ENCODE results near the gene LAMB4. TPM values are rescaled to one million over a fixed set of nuclear protein-coding genes. Genes with fewer than 3 reads are reported as not detected.

LAMB4 gene
- total RNA-seq, 4 donors from 2014 or later: 0.04 to 0.33 TPM; not detected in 2

DNA sequence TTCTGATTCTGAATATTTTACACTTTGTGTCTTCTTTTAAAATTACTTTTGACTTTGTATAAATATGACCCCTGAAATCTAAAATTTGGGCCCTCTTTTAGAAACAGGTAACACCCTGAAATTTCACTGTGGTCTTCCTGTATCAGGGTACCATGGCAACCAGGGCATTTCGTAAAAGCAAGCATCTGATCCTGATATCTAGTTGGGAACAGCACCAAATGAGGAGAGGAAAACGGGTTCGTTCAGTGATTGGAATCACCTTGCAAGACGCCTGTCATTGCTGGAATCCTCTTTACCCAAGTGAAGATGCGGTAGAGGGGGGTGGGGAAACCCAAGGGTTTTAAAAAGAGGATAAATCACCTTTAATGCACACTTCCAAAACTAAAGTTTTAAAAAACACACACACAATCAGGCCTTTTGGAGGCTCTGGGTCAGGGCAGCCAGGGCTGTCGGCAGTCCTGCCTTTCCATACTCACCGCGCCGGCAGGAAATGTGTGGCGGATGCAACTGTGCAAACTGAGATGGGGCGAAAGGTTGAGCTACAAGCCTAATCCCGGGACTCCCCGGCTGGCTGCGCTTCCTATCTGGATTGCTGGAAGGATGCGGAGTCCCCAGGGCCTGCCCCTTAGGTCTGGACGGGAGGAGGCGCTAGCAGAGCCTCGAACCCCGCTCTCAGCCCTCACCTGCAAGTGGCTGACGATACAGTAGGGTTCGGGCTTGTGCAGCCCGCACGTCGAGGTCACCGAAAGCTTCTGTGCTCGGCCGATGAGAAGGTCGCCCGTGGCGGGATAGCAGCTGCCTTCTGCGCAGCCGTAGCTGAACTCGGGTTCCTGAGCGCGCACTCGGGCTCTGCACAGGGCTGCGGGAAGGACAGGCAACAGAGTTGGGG lies 129.0 kb downstream of the LAMB4 start:
- DNase-seq (no peak), ATAC-seq (peak in 1 of 2 donors; percentile 53)
- H3K27me3 ChIP-seq: peaks cover 22 to 24% (median 23%) of the 10 kb centered on the region in 3 donors
- peak overlapping the region; percentile 70 to 76 (median 70) for H3K27ac ChIP-seq
- no peaks in the 10 kb centered on the region for H3K36me3 ChIP-seq
- H3K4me1 ChIP-seq: peaks cover 3 to 14% of the 10 kb centered on the region in 2 donors
- H3K4me3 ChIP-seq: peak overlapping the region; percentile 60 to 80 (median 68)
- H3K9me3 ChIP-seq: no peaks in the 10 kb centered on the region
- TF ChIP-seq POLR2A (IDR thresholded peaks at IDR 0.05): no peak
- TF ChIP-seq, protein P1, sequence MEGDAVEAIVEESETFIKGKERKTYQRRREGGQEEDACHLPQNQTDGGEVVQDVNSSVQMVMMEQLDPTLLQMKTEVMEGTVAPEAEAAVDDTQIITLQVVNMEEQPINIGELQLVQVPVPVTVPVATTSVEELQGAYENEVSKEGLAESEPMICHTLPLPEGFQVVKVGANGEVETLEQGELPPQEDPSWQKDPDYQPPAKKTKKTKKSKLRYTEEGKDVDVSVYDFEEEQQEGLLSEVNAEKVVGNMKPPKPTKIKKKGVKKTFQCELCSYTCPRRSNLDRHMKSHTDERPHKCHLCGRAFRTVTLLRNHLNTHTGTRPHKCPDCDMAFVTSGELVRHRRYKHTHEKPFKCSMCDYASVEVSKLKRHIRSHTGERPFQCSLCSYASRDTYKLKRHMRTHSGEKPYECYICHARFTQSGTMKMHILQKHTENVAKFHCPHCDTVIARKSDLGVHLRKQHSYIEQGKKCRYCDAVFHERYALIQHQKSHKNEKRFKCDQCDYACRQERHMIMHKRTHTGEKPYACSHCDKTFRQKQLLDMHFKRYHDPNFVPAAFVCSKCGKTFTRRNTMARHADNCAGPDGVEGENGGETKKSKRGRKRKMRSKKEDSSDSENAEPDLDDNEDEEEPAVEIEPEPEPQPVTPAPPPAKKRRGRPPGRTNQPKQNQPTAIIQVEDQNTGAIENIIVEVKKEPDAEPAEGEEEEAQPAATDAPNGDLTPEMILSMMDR (IDR thresholded peaks at IDR 0.05 in 4 of 5, conservative IDR thresholded peaks at IDR 0.05 in 1 of 5): no peak
- intact Hi-C loops (cut with DNase I; ENCODE audit: low total_unique reads) (no loop called here), in situ Hi-C loops (cut with MboI; ENCODE audit: low sequenced_read_pairs in 4 of 4) (no loop called here)

DNA sequence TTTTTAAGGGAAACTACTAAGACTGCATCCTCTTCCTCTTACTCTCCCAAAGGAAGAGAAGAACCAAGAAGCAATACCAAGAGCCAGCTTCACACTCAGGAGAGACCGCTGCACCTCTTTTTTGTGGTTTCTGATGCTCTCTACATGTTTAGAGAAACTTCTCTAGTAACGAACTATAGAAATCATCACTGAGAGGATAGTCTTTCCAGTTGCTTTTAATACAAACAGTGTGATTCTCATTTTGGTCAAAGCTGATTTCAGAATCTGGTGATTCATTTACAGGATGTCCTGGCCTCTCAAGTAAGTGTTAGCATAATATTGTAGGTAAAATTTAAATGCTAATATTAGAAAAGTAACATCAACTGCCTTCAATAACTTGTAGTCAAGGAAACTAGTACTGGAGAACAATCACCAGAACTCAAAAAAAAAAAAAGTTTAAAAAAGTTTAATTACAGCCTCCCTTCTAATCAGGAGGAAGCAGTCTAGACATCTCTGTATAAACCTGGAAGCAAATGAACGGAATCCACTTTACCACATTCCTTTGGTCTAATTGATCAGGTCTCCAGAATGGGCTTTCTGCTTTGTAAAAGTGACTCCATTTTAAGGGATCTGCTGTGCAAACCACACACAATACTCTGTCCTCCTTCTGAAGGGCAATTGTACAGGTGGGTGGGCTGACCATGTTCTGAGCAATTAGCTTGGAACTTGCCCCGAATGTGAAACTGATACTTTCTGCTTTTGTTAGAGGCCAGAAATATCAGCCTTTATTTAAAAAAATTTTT lies 130.2 kb downstream of the LAMB4 start:
- Histone ChIP-seq H3K4me1 (peaks cover 13 to 20% of the 10 kb centered on the region in 2 donors), H3K27me3 (peaks cover 22 to 25% (median 24%) of the 10 kb centered on the region in 3 donors), H3K36me3 (no peaks in the 10 kb centered on the region), H3K9me3 (no peaks in the 10 kb centered on the region), H3K27ac (peak overlapping the region; percentile 31 to 70 (median 57)), H3K4me3 (peak overlapping the region in 2 of 4 donors; percentile 60 to 65)
- ATAC-seq (no peak), DNase-seq (no peak)
- TF ChIP-seq, protein P1 (IDR thresholded peaks at IDR 0.05 in 4 of 5, conservative IDR thresholded peaks at IDR 0.05 in 1 of 5): no peak
- no peak for TF ChIP-seq POLR2A (IDR thresholded peaks at IDR 0.05)
- intact Hi-C loops (cut with DNase I; ENCODE audit: low total_unique reads): no loop called here
- in situ Hi-C loops (cut with MboI; ENCODE audit: low sequenced_read_pairs in 4 of 4): no loop called here

DNA sequence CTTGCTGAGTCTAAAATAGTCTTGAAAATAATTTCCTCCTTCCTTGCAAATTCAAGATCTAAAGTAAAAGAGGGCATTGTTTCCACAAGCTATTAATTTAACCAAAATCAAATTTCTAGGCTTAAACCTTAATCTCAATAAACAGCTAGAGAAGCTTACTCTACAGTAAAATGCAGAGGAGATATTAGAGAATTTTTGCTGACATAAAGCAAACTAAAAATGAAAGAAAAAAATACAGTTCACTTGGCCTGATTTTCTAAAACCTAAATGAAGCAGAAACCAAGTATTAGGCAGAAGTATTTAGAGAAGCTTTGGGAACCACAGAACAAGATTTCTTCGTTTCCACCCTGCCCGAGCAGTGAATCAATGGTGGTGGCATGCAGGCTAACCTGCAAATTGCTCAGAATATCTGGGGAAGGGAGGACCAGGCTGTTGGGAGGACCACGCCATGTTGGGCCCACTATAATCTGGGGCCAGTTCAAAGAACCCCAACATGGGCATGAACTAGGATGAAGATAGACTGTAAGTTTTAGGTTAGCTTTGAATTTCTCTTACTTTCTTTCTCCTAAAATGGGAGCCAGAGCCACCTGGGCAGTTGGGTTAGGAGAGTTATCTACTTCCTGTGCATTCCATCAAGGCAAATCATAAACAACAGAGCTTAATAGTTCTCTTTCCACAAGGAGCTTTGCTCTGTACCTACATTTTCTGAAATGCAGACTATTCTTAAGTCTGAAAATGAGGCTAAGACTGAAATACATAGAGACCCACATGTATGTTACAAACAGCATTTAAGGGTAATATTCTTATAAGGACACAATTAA lies 131.3 kb downstream of the LAMB4 start:
- ATAC-seq (no peak), DNase-seq (no peak)
- H3K27me3 ChIP-seq: peaks cover 22 to 25% (median 24%) of the 10 kb centered on the region in 3 donors
- TF ChIP-seq, protein P1 (IDR thresholded peaks at IDR 0.05 in 4 of 5, conservative IDR thresholded peaks at IDR 0.05 in 1 of 5): no peak
- no peak for TF ChIP-seq POLR2A (IDR thresholded peaks at IDR 0.05)
- peak overlapping the region in 3 of 4 donors; percentile 27 to 70 (median 70) for H3K27ac ChIP-seq
- H3K9me3 ChIP-seq: no peaks in the 10 kb centered on the region
- H3K36me3 ChIP-seq: no peaks in the 10 kb centered on the region
- intact Hi-C loops (cut with DNase I; ENCODE audit: low total_unique reads): no loop called here
- H3K4me3 ChIP-seq: no peak overlapping the region
- peaks cover 13 to 20% of the 10 kb centered on the region in 2 donors for H3K4me1 ChIP-seq
- in situ Hi-C loops (cut with MboI; ENCODE audit: low sequenced_read_pairs in 4 of 4): no loop called here

DNA sequence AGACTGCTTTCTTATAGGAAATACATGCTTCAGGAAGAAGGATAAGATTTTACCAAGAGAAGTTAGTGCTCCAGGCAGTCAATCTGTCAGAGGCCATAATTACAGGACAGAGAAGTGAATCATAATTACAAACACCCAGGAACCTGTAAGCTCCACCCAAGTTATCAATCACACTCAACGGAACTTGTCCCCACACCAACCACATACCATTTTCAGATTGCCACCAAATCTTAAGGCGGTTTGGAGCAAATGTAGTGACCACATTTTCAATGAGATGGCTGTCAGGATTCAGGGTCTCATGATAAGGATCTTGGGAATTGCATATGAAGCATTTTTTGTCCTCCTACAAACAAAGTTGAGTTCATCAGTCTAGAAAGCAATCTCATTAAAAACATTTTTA lies 132.0 kb downstream of the LAMB4 start:
- DNase-seq: no peak
- Histone ChIP-seq H3K27ac (peak overlapping the region in 1 of 4 donors; percentile 5), H3K9me3 (no peaks in the 10 kb centered on the region), H3K4me3 (no peak overlapping the region), H3K27me3 (peaks cover 19 to 24% (median 19%) of the 10 kb centered on the region in 3 donors), H3K36me3 (no peaks in the 10 kb centered on the region), H3K4me1 (peaks cover 13 to 20% of the 10 kb centered on the region in 2 donors)
- intact Hi-C loops (cut with DNase I; ENCODE audit: low total_unique reads) (no loop called here), in situ Hi-C loops (cut with MboI; ENCODE audit: low sequenced_read_pairs in 4 of 4) (no loop called here)
- ATAC-seq: no peak
- TF ChIP-seq POLR2A (IDR thresholded peaks at IDR 0.05): no peak
- TF ChIP-seq, protein P1 (IDR thresholded peaks at IDR 0.05 in 4 of 5, conservative IDR thresholded peaks at IDR 0.05 in 1 of 5): no peak
